LNCaP clone FGC (cell line): ENCODE data around the gene SLC16A4.
"Not testable (repeated sequence)": the region's sequence is repeated elsewhere in the genome, so short reads cannot be mapped to it uniquely, and the experiment has no call there.

Experiments used
- DNase-seq: peaks from one replicate; pipeline ENCODE4 v3.0.0-alpha.2; 2011; ENCODE audit warnings: low read depth
- H3K4me3 ChIP-seq: 2 replicates; pipeline ENCODE4 v1.5.1; 2011; ENCODE audit warnings: mild to moderate bottlenecking, low read depth, low read length, control low read depth
- TF ChIP-seq, protein P1 (sequence below): IDR thresholded peaks from 2 replicates; pipeline ENCODE4 v1.5.1; 2012; ENCODE audit warnings: mild to moderate bottlenecking; ENCODE audit not compliant: control insufficient read depth, insufficient read depth; ENCODE audit errors: extremely low read depth

Gene SLC16A4

DNA sequence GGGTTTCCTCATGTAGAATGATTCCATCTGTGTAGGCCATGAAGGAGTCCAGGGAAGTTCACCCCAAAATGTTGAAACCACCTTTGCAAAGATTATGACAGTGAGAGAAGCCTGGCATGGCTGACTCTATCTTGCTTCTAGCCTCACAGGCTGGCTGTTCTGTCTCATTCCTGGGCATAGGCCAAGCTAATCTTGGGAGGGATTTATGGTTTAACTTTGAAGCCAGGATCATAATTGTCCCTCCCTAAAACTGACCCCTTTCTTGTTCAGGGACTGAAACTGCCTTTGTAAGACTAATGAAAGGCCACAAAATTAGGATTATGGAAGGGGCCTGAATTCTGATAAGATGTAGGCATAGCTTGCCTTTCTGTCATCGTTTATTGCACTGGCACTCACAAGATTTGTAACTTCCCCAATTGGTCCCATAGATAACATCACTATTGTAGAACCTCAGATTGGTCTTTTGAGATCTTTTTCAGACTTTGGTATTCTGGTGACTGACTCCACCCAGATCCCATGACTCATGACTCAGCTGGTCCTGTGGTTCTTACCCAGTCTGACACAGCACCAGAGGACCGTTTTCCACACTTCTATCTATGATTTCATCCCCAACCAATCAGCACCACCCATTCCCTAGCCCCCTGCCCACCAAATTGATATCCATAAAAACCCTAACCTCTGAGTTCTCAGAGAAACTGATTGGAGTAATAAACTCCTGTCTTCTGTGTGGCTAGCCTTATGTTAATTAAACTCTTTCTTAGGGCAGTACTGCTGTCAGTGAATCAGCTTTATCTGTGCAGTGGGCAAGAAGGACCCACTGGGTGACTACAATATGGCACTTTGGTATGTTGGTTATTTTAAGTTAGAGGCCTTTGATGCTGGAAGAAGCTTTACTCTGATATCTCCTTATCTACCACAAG is 30.3 kb upstream of the SLC16A4 start:
- no peak for DNase-seq
- no peak overlapping the region for H3K4me3 ChIP-seq
- TF ChIP-seq, protein P1, sequence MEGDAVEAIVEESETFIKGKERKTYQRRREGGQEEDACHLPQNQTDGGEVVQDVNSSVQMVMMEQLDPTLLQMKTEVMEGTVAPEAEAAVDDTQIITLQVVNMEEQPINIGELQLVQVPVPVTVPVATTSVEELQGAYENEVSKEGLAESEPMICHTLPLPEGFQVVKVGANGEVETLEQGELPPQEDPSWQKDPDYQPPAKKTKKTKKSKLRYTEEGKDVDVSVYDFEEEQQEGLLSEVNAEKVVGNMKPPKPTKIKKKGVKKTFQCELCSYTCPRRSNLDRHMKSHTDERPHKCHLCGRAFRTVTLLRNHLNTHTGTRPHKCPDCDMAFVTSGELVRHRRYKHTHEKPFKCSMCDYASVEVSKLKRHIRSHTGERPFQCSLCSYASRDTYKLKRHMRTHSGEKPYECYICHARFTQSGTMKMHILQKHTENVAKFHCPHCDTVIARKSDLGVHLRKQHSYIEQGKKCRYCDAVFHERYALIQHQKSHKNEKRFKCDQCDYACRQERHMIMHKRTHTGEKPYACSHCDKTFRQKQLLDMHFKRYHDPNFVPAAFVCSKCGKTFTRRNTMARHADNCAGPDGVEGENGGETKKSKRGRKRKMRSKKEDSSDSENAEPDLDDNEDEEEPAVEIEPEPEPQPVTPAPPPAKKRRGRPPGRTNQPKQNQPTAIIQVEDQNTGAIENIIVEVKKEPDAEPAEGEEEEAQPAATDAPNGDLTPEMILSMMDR: no peak

DNA sequence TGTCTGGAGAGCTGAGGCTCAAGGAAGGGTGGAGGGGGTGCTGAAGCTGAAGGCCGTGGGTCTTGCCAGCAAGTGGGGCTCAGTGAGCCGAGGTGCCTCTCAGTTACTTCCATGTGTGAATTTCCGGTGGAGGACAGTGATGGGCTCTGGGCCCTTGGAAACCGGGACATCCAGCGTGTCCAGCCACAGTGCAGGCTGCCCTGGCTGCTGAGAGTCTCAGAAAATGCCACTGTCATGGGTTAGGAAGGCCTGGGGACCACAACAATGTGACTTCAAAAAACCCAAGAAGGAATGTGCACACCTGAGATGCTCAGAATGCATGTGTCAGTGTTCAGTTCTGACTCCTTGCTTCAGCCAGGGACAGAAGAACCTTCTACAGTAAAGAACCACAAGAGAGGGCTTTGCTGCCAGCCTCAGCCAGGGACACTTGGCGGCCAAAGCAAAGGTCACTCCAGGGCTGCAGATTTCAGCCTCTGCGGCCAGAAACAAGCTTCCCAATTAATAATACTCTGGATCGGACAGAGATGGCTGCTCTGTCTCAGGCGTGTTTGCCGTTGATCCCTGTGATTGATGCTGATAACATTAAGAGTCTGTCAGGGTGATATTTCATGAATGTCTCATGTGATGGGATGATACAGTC is 29.3 kb upstream of the SLC16A4 start:
- TF ChIP-seq, protein P1: no peak
- no peak for DNase-seq
- H3K4me3 ChIP-seq: no peak overlapping the region

DNA sequence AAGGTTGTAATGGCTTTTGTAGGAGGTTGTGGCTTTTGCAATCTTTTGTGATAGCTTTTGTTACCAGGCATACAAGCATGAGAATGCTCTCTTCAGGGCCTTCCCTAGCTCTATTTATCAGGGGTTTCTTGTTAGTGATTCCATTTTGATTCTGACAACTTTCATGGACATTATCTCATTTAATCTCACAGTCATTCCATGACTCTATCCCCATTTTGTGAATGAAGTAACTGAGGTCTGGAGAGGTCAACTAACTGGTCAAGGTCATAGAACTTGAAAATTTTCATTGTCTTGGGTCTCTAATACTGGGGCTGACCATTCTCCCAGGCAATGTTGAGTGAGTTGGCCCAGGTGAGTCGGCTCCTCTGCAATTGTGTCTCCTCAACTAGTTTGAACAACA is 27.9 kb upstream of the SLC16A4 start:
- DNase-seq: no peak

DNA sequence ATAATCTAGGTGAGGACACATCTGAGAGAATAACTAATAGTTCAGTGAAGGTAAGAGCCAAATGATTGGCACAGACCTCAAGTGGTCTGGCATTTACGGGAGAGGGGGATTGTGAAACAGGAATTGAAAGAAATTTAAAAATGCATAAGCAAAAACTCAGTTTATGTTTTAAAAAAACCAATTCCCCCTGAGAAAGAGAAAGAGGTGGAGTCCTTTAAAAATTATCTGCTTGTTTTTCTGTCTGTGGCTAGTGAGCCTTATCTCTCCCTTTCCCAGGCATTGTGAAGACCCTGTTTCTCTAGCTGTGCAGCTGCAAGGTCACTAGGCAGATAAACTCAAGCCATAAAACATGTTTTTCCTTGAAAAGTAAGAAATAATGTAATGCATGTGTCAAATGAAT is 22.2 kb upstream of the SLC16A4 start:
- not testable (repeated sequence) for DNase-seq, H3K4me3 ChIP-seq

More for the DNA sequence above, 27.9 kb upstream of the SLC16A4 start:
- TF ChIP-seq, protein P1: no peak
- H3K4me3 ChIP-seq: no peak overlapping the region

DNA sequence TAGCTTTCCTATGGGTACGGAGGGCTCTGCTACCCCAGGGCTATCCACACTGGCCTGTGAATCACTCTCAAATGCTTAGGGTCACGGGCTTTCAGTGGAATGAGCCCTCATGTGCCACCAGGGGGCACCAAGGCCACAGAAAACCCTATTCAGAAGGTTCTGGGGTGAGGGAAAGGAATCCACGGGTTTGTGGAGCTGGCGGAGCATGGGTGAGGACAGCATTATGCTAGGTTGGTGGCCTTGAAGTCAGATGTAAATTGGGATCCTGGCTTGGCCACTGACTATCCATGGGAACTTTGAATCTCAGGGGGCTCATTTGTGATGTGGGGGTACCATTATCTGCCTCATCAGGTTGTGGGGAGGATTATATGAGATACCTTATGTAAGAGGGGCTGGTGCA is 21.8 kb upstream of the SLC16A4 start:
- TF ChIP-seq, protein P1: peak; percentile 83
- no peak for DNase-seq

DNA sequence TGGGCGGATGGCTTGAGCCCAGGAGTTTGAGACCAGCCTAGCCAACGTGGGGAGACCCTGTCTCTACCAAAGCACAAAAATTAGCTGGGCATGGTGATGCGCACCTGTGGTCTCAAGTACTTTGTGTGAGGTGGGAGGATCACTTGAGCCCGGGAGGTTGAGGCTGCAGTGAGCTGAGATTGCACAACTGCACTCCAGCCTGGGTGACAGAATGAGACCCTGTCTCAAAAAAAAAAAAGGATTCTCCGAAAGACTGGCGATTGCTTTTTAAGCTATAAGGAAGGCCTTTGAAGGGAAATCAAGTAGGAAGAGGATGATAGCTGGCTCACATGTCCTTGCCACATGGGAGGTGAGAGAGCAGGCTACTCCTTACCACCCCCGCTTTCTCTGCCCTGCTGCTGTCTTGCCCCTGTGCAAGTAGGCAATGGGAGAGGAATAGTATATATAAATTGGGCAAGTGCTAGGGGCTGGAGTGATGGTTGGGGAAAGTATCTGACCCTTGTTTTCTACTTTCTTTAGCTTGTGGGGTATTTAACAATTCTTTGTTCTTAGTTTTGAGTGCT is 20.4 kb upstream of the SLC16A4 start:
- H3K4me3 ChIP-seq: no peak overlapping the region
- no peak for DNase-seq
- TF ChIP-seq, protein P1: no peak

More for the DNA sequence above, 21.8 kb upstream of the SLC16A4 start:
- H3K4me3 ChIP-seq: no peak overlapping the region

DNA sequence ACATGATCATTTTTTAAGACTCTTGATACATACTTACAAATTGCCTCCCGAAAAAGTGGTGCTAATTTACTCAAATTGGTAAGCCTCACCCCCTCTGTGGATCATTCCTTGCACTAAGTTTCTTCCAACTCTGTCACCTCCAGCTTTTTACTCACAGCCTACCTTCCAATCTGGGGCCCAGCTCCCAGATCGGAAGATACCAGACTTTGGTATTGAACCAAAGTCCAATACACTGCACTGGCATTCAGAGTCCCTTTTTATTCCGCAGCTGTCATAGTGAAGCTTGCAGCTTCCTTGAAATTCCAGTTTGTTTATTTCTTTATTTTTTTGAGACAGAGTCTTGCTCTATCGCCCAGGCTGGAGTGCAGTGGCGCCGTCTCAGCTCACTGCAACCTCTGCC is 18.5 kb upstream of the SLC16A4 start:
- H3K4me3 ChIP-seq: no peak overlapping the region
- DNase-seq: no peak
- TF ChIP-seq, protein P1: no peak
